Loucy (cell line): ENCODE data around the gene ENTREP3.

ENCODE experiments used
- H2AFZ ChIP-seq: fragments of 200-600 bp; sonication (generic); 2 replicates; pipeline ENCODE4 v1.6.0; 2016; ENCODE audit warnings: antibody characterized with exemption, mild to moderate bottlenecking, low read length, moderate library complexity
- H3F3A ChIP-seq: fragments of 200-600 bp; 2 replicates; pipeline ENCODE4 v1.6.0; 2016; ENCODE audit warnings: antibody characterized with exemption, low read depth, mild to moderate bottlenecking
- H3K27me3 ChIP-seq: fragments of 200-600 bp; sonication (generic); 2 replicates; pipeline ENCODE4 v1.6.1; 2014; ENCODE audit warnings: low read length, mild to moderate bottlenecking; ENCODE audit not compliant: insufficient read depth, poor library complexity, severe bottlenecking
- H3K36me3 ChIP-seq: fragments of 200-600 bp; sonication (generic); 2 replicates; pipeline ENCODE4 v1.6.1; 2016; ENCODE audit warnings: low read length; ENCODE audit not compliant: insufficient read depth
- H3K4me1 ChIP-seq: fragments of 200-600 bp; sonication (generic); 2 replicates; pipeline ENCODE4 v1.5.1; 2014; ENCODE audit warnings: low read length, mild to moderate bottlenecking; ENCODE audit not compliant: insufficient read depth, poor library complexity, severe bottlenecking
- H3K4me2 ChIP-seq: fragments of 200-600 bp; sonication (generic); 2 replicates; pipeline ENCODE4 v1.6.0; 2014; ENCODE audit warnings: antibody characterized with exemption, low read length, low read depth, mild to moderate bottlenecking; ENCODE audit not compliant: poor library complexity, severe bottlenecking
- H3K4me3 ChIP-seq: fragments of 200-600 bp; sonication (generic); 2 replicates; pipeline ENCODE4 v1.5.1; 2014; ENCODE audit warnings: low read length, mild to moderate bottlenecking, mixed read lengths; ENCODE audit not compliant: poor library complexity, severe bottlenecking
- H3K79me2 ChIP-seq: fragments of 200-600 bp; sonication (generic); 2 replicates; pipeline ENCODE4 v1.6.1; 2014; ENCODE audit warnings: low read length; ENCODE audit not compliant: insufficient read depth
- H3K9ac ChIP-seq: fragments of 200-600 bp; sonication (generic); 2 replicates; pipeline ENCODE4 v1.6.0; 2014; ENCODE audit warnings: mild to moderate bottlenecking, low read depth, low read length, moderate library complexity; ENCODE audit not compliant: poor library complexity, severe bottlenecking
- H3K9me2 ChIP-seq: fragments of 200-600 bp; sonication (generic); replicated peaks from 2 replicates; pipeline ENCODE4 v1.6.1; 2016; ENCODE audit warnings: low read depth, low read length, mixed read lengths
- H3K9me3 ChIP-seq: fragments of 200-600 bp; sonication (generic); 2 replicates; pipeline ENCODE4 v1.6.1; 2014; ENCODE audit warnings: mild to moderate bottlenecking, antibody characterized with exemption, low read length, low read depth; ENCODE audit not compliant: insufficient read depth
- H4K20me1 ChIP-seq: fragments of 200-600 bp; sonication (generic); 2 replicates; pipeline ENCODE4 v1.6.0; 2014; ENCODE audit warnings: antibody characterized with exemption, low read length, mild to moderate bottlenecking; ENCODE audit not compliant: insufficient read depth, poor library complexity, severe bottlenecking
- CTCF ChIP-seq: fragments of 200-600 bp; sonication (generic); conservative IDR thresholded peaks from 2 replicates; pipeline ENCODE4 v1.5.1; 2014; ENCODE audit warnings: mild to moderate bottlenecking, antibody characterized with exemption, low read length
- EZH2phosphoT487 ChIP-seq: fragments of 200-600 bp; IDR thresholded peaks from 2 replicates; pipeline ENCODE4 v1.6.1; 2018; ENCODE audit warnings: antibody characterized with exemption, mild to moderate bottlenecking, moderate library complexity, borderline replicate concordance

ENTREP3 gene

GRCh38 chr1:155207806-155208540 is 47.3 kb downstream of the ENTREP3 start, which contains the start of gene THBS3:
THBS3 (minus strand) TSS chr1:155207897; CDS start chr1:155207876, 21 bp downstream.
- H3K4me3 ChIP-seq = peak within 1 kb of the TSS; percentile 91
- H3K9me2 ChIP-seq = no peaks in the 10 kb centered on the region
- peak within 1 kb of the TSS; percentile 99 for H3K4me2 ChIP-seq
- H3F3A ChIP-seq = no peaks in the 10 kb centered on the region
- H4K20me1 ChIP-seq = no peaks in the 10 kb centered on the region
- H3K36me3 ChIP-seq = no peaks in the 10 kb centered on the region
- peak within 1 kb of the TSS; percentile 91 for H2AFZ ChIP-seq
- TF ChIP-seq EZH2phosphoT487 = no peak
- no peak for TF ChIP-seq CTCF
- H3K4me1 ChIP-seq = peaks cover 28% of the 10 kb centered on the region
- no peaks in the 10 kb centered on the region for H3K27me3 ChIP-seq
- H3K79me2 ChIP-seq = peaks cover 16% of the 10 kb centered on the region
- no peaks in the 10 kb centered on the region for H3K9me3 ChIP-seq
- peak within 1 kb of the TSS; percentile 81 for H3K9ac ChIP-seq

GRCh38 chr1:155206891-155207805 is 48.1 kb downstream of the ENTREP3 start:
- no peaks in the 10 kb centered on the region for H3K27me3 ChIP-seq
- no peaks in the 10 kb centered on the region for H3F3A ChIP-seq
- H3K4me1 ChIP-seq = peaks cover 28% of the 10 kb centered on the region
- no peaks in the 10 kb centered on the region for H3K36me3 ChIP-seq
- H3K9me3 ChIP-seq = no peaks in the 10 kb centered on the region
- TF ChIP-seq CTCF (peak; percentile 94), EZH2phosphoT487 (no peak)
- H4K20me1 ChIP-seq = no peaks in the 10 kb centered on the region
- H3K9me2 ChIP-seq = no peaks in the 10 kb centered on the region
- H2AFZ ChIP-seq = no peak overlapping the region
- peaks cover 16% of the 10 kb centered on the region for H3K79me2 ChIP-seq
- peak overlapping the region; percentile 99 for H3K4me2 ChIP-seq
- peak overlapping the region; percentile 81 for H3K9ac ChIP-seq
- H3K4me3 ChIP-seq = peak overlapping the region; percentile 91

GRCh38 chr1:155205969-155206593 is 49.2 kb downstream of the ENTREP3 start:
- peaks cover 16% of the 10 kb centered on the region for H3K79me2 ChIP-seq
- no peaks in the 10 kb centered on the region for H4K20me1 ChIP-seq
- no peaks in the 10 kb centered on the region for H3K9me2 ChIP-seq
- H3K9ac ChIP-seq = no peak overlapping the region
- peaks cover 28% of the 10 kb centered on the region for H3K4me1 ChIP-seq
- no peak overlapping the region for H3K4me2 ChIP-seq
- no peaks in the 10 kb centered on the region for H3K9me3 ChIP-seq
- TF ChIP-seq CTCF (no peak), EZH2phosphoT487 (no peak)
- H2AFZ ChIP-seq = no peak overlapping the region
- no peaks in the 10 kb centered on the region for H3F3A ChIP-seq
- no peaks in the 10 kb centered on the region for H3K36me3 ChIP-seq
- no peaks in the 10 kb centered on the region for H3K27me3 ChIP-seq
- H3K4me3 ChIP-seq = no peak overlapping the region
